ENCODE results near the gene XAB2. TPM values are rescaled to one million over a fixed set of nuclear protein-coding genes. Genes with fewer than 3 reads are reported as not detected.
"Not testable (repeated sequence)": the region's sequence is repeated elsewhere in the genome, so short reads cannot be mapped to it uniquely, and the experiment has no call there.

Gene XAB2
- total and polyA plus RNA-seq, 2 experiments from 2014 or later = 27.5 to 81.5 TPM

DNA sequence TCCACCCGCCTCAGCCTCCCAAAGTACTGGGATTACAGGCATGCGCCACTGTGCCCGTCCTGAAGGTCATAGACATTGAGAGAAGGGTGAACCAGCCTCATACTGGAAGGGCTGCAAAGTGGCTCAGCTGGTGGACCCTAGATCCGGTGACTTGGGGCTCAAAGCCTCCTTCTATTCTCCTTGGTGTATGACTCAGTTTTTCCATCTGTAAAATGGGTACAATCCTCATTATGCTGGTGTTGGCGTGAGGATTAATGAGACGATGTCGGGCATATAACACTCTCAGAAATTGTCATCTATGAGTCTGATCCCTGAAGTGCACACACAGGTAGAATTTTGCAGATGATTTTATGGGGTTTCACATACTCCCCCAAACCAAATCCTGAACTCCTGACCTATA lies 39.5 kb downstream of the XAB2 start:
- no peak for TF ChIP-seq CTCF (IDR thresholded peaks at IDR 0.05; ENCODE audit: low read depth, low read length)
- no peaks in the 10 kb centered on the region for H3K9me3 ChIP-seq (ENCODE audit: low read depth)
- no peaks in the 10 kb centered on the region for H3K4me1 ChIP-seq (ENCODE audit: low read depth)
- H3K27ac ChIP-seq = no peak overlapping the region
- H3K4me3 ChIP-seq = no peak overlapping the region
- DNase-seq (ENCODE audit: low read depth in 1 of 2, low spot score in 1 of 2) = no peak
- H3K36me3 ChIP-seq = no peaks in the 10 kb centered on the region
- peaks cover 3% of the 10 kb centered on the region for H3K27me3 ChIP-seq

- H3K4me3 ChIP-seq = no peak overlapping the region
- peaks cover 17% of the 10 kb centered on the region for H3K27me3 ChIP-seq
- no peaks in the 10 kb centered on the region for H3K36me3 ChIP-seq
- H3K9me3 ChIP-seq (ENCODE audit: low read depth) = no peaks in the 10 kb centered on the region
- no peak for TF ChIP-seq CTCF (IDR thresholded peaks at IDR 0.05; ENCODE audit: low read depth, low read length)
- no peak overlapping the region for H3K27ac ChIP-seq
- DNase-seq (ENCODE audit: low read depth in 1 of 2, low spot score in 1 of 2) = no peak
- H3K4me1 ChIP-seq (ENCODE audit: low read depth) = no peaks in the 10 kb centered on the region
Measured at GRCh38 chr19:7582446-7582845, 46.9 kb downstream of the XAB2 start.

GRCh38 chr19:7579182-7579581 lies 50.2 kb downstream of the XAB2 start:
- Histone ChIP-seq H3K9me3 (ENCODE audit: low read depth) (no peaks in the 10 kb centered on the region), H3K36me3 (no peaks in the 10 kb centered on the region), H3K4me1 (ENCODE audit: low read depth) (no peaks in the 10 kb centered on the region), H3K27me3 (peaks cover 22% of the 10 kb centered on the region), H3K27ac (no peak overlapping the region), H3K4me3 (no peak overlapping the region)
- no peak for TF ChIP-seq CTCF (IDR thresholded peaks at IDR 0.05; ENCODE audit: low read depth, low read length)
- DNase-seq (ENCODE audit: low read depth in 1 of 2, low spot score in 1 of 2) = no peak

- no peaks in the 10 kb centered on the region for H3K36me3 ChIP-seq
- no peak for TF ChIP-seq CTCF (IDR thresholded peaks at IDR 0.05; ENCODE audit: low read depth, low read length)
- peaks cover 22% of the 10 kb centered on the region for H3K27me3 ChIP-seq
- no peaks in the 10 kb centered on the region for H3K4me1 ChIP-seq (ENCODE audit: low read depth)
- no peak overlapping the region for H3K27ac ChIP-seq
- no peak overlapping the region for H3K4me3 ChIP-seq
- no peak for DNase-seq (ENCODE audit: low read depth in 1 of 2, low spot score in 1 of 2)
- H3K9me3 ChIP-seq (ENCODE audit: low read depth) = no peaks in the 10 kb centered on the region
Measured at GRCh38 chr19:7578127-7578526, 51.2 kb downstream of the XAB2 start.

- DNase-seq (ENCODE audit: low read depth in 1 of 2, low spot score in 1 of 2); H3K36me3 ChIP-seq; H3K4me3 ChIP-seq; H3K9me3 ChIP-seq (ENCODE audit: low read depth); H3K4me1 ChIP-seq (ENCODE audit: low read depth); H3K27ac ChIP-seq: not testable (repeated sequence)
- peaks cover 22% of the 10 kb centered on the region for H3K27me3 ChIP-seq
Measured at GRCh38 chr19:7577422-7577821, 51.9 kb downstream of the XAB2 start.

- Histone ChIP-seq H3K9me3 (ENCODE audit: low read depth) (no peaks in the 10 kb centered on the region), H3K4me3 (no peak overlapping the region), H3K27me3 (peaks cover 22% of the 10 kb centered on the region), H3K36me3 (no peaks in the 10 kb centered on the region), H3K4me1 (ENCODE audit: low read depth) (no peaks in the 10 kb centered on the region), H3K27ac (no peak overlapping the region)
- TF ChIP-seq CTCF (IDR thresholded peaks at IDR 0.05; ENCODE audit: low read depth, low read length) = no peak
- no peak for DNase-seq (ENCODE audit: low read depth in 1 of 2, low spot score in 1 of 2)
Measured at GRCh38 chr19:7575434-7576040, 53.8 kb downstream of the XAB2 start.

All from cardiac muscle cell (in vitro differentiated cells and primary cell).